ENCODE results near the gene ORM2.
A peak's percentile ranks its signal among the peaks of the same experiment; 100 is the strongest.

The ORM2 gene

DNA sequence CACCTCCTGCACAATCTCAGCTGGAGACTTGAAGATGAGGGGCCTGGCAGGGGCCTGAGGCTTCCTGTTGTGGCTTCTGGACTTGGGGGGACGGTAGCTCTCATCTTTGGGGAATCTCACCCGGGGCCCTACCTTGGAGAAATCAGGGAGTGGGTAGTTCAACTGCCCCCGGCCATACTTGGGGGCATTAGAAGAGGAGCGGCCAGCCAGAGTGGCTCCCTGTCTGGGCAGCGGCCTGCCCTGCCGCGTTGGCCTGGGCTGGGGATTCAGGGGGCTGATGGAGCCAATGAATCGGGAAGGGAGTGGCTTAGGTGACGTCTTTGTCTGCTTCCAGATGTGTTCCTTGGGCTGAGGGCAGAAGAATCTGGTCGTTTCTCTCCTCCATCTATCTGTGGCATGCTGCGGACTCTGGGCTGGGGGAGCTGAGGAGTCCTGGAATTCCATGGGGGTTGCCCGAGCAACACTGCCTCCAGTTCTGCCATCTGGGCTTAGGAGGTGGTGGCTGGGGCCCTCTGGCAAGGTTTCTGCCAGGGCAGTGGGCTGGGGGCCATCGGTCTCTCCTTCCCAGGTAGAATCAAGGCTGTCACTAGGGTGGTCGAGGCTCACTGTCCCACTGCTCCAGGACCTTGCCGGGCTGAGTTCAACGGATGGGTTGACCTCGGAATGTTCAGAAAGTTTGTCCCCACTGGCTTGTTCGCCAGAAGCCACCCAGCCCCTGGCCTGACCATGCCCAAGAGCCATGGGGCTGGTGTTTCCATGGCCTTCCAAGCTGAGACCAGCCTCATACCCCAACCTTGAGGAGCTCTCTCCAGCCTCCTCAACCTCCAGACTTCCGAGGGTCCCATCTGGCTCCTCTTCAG lies 47.1 kb downstream of the ORM2 start:
- DNase-seq (ENCODE audit: low read depth), result no peak
- H3K4me3 ChIP-seq (ENCODE audit: low read depth, low read length), result no peak overlapping the region
- TF ChIP-seq, protein P1, sequence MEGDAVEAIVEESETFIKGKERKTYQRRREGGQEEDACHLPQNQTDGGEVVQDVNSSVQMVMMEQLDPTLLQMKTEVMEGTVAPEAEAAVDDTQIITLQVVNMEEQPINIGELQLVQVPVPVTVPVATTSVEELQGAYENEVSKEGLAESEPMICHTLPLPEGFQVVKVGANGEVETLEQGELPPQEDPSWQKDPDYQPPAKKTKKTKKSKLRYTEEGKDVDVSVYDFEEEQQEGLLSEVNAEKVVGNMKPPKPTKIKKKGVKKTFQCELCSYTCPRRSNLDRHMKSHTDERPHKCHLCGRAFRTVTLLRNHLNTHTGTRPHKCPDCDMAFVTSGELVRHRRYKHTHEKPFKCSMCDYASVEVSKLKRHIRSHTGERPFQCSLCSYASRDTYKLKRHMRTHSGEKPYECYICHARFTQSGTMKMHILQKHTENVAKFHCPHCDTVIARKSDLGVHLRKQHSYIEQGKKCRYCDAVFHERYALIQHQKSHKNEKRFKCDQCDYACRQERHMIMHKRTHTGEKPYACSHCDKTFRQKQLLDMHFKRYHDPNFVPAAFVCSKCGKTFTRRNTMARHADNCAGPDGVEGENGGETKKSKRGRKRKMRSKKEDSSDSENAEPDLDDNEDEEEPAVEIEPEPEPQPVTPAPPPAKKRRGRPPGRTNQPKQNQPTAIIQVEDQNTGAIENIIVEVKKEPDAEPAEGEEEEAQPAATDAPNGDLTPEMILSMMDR (IDR thresholded peaks at IDR 0.05; ENCODE audit: low read depth, low read length, missing control alignments), result no peak

GRCh38 chr9:114378016-114378415 lies 48.3 kb downstream of the ORM2 start:
- TF ChIP-seq, protein P1 (IDR thresholded peaks at IDR 0.05; ENCODE audit: low read depth, low read length, missing control alignments), result no peak
- no peak overlapping the region for H3K4me3 ChIP-seq (ENCODE audit: low read depth, low read length)
- no peak for DNase-seq (ENCODE audit: low read depth)

- H3K4me3 ChIP-seq (ENCODE audit: low read depth, low read length), result no peak overlapping the region
- no peak for DNase-seq (ENCODE audit: low read depth)
- TF ChIP-seq, protein P1 (IDR thresholded peaks at IDR 0.05; ENCODE audit: low read depth, low read length, missing control alignments), result peak; percentile 13
These were observed 49.2 kb downstream of the ORM2 start for GRCh38 chr9:114378883-114379282.

Measured in GM12864 (cell line).